ENCODE data around the gene CIB2.

Gene CIB2

GRCh38 chr15:78131295-78132061 lies at the start of gene CIB2:
Gene CIB2 (minus strand): TSS chr15:78131445. CDS start chr15:78131215, 230 bp downstream.
- Histone ChIP-seq H4K20me1 (ENCODE audit: control insufficient read depth, insufficient read depth, low read depth, low read length) (no peaks in the 10 kb centered on the region), H3K36me3 (ENCODE audit: control insufficient read depth, low read length) (no peaks in the 10 kb centered on the region), H3F3A (ENCODE audit: control insufficient read depth, insufficient read depth) (peaks cover 7% of the 10 kb centered on the region), H3K27ac (ENCODE audit: low read depth, low read length) (no peak within 1 kb of the TSS), H3K27me3 (ENCODE audit: control insufficient read depth, low read length) (0 out of 2 replicates have a peak, but pooled peaks cover 4% of the 10 kb centered on the region), H3K4me1 (ENCODE audit: control insufficient read depth, low read length) (peaks cover 14% of the 10 kb centered on the region), H3K4me3 (ENCODE audit: low read length) (peak within 1 kb of the TSS; percentile 75), H3K79me2 (ENCODE audit: control insufficient read depth, low read length) (no peaks in the 10 kb centered on the region), H3K9me2 (replicated peaks; ENCODE audit: control insufficient read depth, low read length) (no peaks in the 10 kb centered on the region), H3K9me3 (ENCODE audit: control insufficient read depth, insufficient read depth, low read length) (no peaks in the 10 kb centered on the region), H3K4me2 (ENCODE audit: low read length) (peak within 1 kb of the TSS; percentile 96)
- TF ChIP-seq EZH2phosphoT487 (IDR thresholded peaks at IDR 0.05; ENCODE audit: borderline replicate concordance, low read length) (no peak), CTCF (IDR thresholded peaks at IDR 0.05; ENCODE audit: low read depth, low read length, poor library complexity, severe bottlenecking) (peak; percentile 58)

GRCh38 chr15:78179906-78180305 lies 48.7 kb upstream of the CIB2 start:
- peaks cover under 1% of the 10 kb centered on the region for H3K4me1 ChIP-seq (ENCODE audit: control insufficient read depth, low read length)
- H3K4me2 ChIP-seq (ENCODE audit: low read length): no peak overlapping the region
- peaks cover 7% of the 10 kb centered on the region for H3K27me3 ChIP-seq (ENCODE audit: control insufficient read depth, low read length)
- H3K27ac ChIP-seq (ENCODE audit: low read depth, low read length): no peak overlapping the region
- no peaks in the 10 kb centered on the region for H4K20me1 ChIP-seq (ENCODE audit: control insufficient read depth, insufficient read depth, low read depth, low read length)
- TF ChIP-seq EZH2phosphoT487 (IDR thresholded peaks at IDR 0.05; ENCODE audit: borderline replicate concordance, low read length) (no peak), CTCF (IDR thresholded peaks at IDR 0.05; ENCODE audit: low read depth, low read length, poor library complexity, severe bottlenecking) (no peak)
- no peaks in the 10 kb centered on the region for H3F3A ChIP-seq (ENCODE audit: control insufficient read depth, insufficient read depth)
- H3K79me2 ChIP-seq (ENCODE audit: control insufficient read depth, low read length): no peaks in the 10 kb centered on the region
- H3K9me3 ChIP-seq (ENCODE audit: control insufficient read depth, insufficient read depth, low read length): no peaks in the 10 kb centered on the region
- no peaks in the 10 kb centered on the region for H3K36me3 ChIP-seq (ENCODE audit: control insufficient read depth, low read length)
- H3K4me3 ChIP-seq (ENCODE audit: low read length): no peak overlapping the region
- no peaks in the 10 kb centered on the region for H3K9me2 ChIP-seq (replicated peaks; ENCODE audit: control insufficient read depth, low read length)

- no peak overlapping the region for H3K27ac ChIP-seq (ENCODE audit: low read depth, low read length)
- H3K4me3 ChIP-seq (ENCODE audit: low read length): no peak overlapping the region
- no peaks in the 10 kb centered on the region for H3K9me3 ChIP-seq (ENCODE audit: control insufficient read depth, insufficient read depth, low read length)
- H3K36me3 ChIP-seq (ENCODE audit: control insufficient read depth, low read length): no peaks in the 10 kb centered on the region
- H3K79me2 ChIP-seq (ENCODE audit: control insufficient read depth, low read length): no peaks in the 10 kb centered on the region
- no peak overlapping the region for H3K4me2 ChIP-seq (ENCODE audit: low read length)
- H3K4me1 ChIP-seq (ENCODE audit: control insufficient read depth, low read length): peaks cover 6% of the 10 kb centered on the region
- peaks cover 7% of the 10 kb centered on the region for H3K27me3 ChIP-seq (ENCODE audit: control insufficient read depth, low read length)
- TF ChIP-seq EZH2phosphoT487 (IDR thresholded peaks at IDR 0.05; ENCODE audit: borderline replicate concordance, low read length) (no peak), CTCF (IDR thresholded peaks at IDR 0.05; ENCODE audit: low read depth, low read length, poor library complexity, severe bottlenecking) (no peak)
- H3K9me2 ChIP-seq (replicated peaks; ENCODE audit: control insufficient read depth, low read length): no peaks in the 10 kb centered on the region
- no peaks in the 10 kb centered on the region for H3F3A ChIP-seq (ENCODE audit: control insufficient read depth, insufficient read depth)
- no peaks in the 10 kb centered on the region for H4K20me1 ChIP-seq (ENCODE audit: control insufficient read depth, insufficient read depth, low read depth, low read length)
These were observed 48.1 kb upstream of the CIB2 start for GRCh38 chr15:78179286-78179840.

Measured in DOHH2 (cell line).